Retinal pigment epithelial cell (primary cell): ENCODE results near the gene ZMYND12.
"Not testable (repeated sequence)": the region's sequence is repeated elsewhere in the genome, so short reads cannot be mapped to it uniquely, and the experiment has no call there.

Experiments
- DNase-seq: peaks from one replicate; pipeline ENCODE4 v3.0.0-alpha.2; 2010; ENCODE audit warnings: low read depth
- H3K4me3 ChIP-seq: 2 replicates; pipeline ENCODE4 v1.5.1; 2011; ENCODE audit warnings: mild to moderate bottlenecking, low read length, control low read depth, moderate library complexity
- CTCF ChIP-seq: conservative IDR thresholded peaks from 2 replicates; pipeline ENCODE4 v1.5.1; 2011; ENCODE audit warnings: low read depth, low read length, control low read depth, inconsistent platforms

Gene ZMYND12

GRCh38 chr1:42456010-42456753 lies at the start of gene ZMYND12, which contains the start of gene PPCS:
Gene ZMYND12 (minus strand): TSS chr1:42456022. CDS start chr1:42455997, 25 bp downstream.
Gene PPCS (plus strand): TSS chr1:42456543. CDS start chr1:42456566, 23 bp downstream.
- TF ChIP-seq CTCF, result no peak
- peak; percentile 55 for DNase-seq
- peak within 1 kb of the TSS; percentile 84 for H3K4me3 ChIP-seq

GRCh38 chr1:42504535-42505128 lies 48.8 kb upstream of the ZMYND12 start:
- H3K4me3 ChIP-seq, result no peak overlapping the region
- TF ChIP-seq CTCF, result no peak
- no peak for DNase-seq

- not testable (repeated sequence) for H3K4me3 ChIP-seq, DNase-seq
Observed at GRCh38 chr1:42502031-42502430, 46.2 kb upstream of the ZMYND12 start.

- DNase-seq, result no peak
- H3K4me3 ChIP-seq, result no peak overlapping the region
- TF ChIP-seq CTCF, result no peak
Observed at GRCh38 chr1:42490237-42490636, 34.4 kb upstream of the ZMYND12 start.

- H3K4me3 ChIP-seq, result no peak overlapping the region
- peak; percentile 34 for DNase-seq
- no peak for TF ChIP-seq CTCF
Observed at GRCh38 chr1:42484382-42484781, 28.6 kb upstream of the ZMYND12 start.

GRCh38 chr1:42482635-42483153 lies 26.9 kb upstream of the ZMYND12 start:
- H3K4me3 ChIP-seq, result no peak overlapping the region
- no peak for DNase-seq
- TF ChIP-seq CTCF, result no peak

GRCh38 chr1:42480921-42481320 lies 25.1 kb upstream of the ZMYND12 start:
- no peak overlapping the region for H3K4me3 ChIP-seq
- DNase-seq, result no peak
- no peak for TF ChIP-seq CTCF
